ENCODE results near the gene MLKL.

Gene MLKL

GRCh38 chr16:74717367-74717766, 16.7 kb upstream of the MLKL start:
- Histone ChIP-seq H3K9ac (ENCODE audit: low read length) (no peak overlapping the region), H3K27ac (ENCODE audit: low read length) (no peak overlapping the region), H3K4me1 (ENCODE audit: low read length) (peaks cover 4% of the 10 kb centered on the region; the same call in 1 of the 2 replicates), H3K27me3 (ENCODE audit: low read depth, low read length) (no peaks in the 10 kb centered on the region), H3K4me3 (ENCODE audit: low read length) (no peak overlapping the region), H3K9me3 (ENCODE audit: insufficient read depth, low read length) (no peaks in the 10 kb centered on the region), H3K36me3 (replicated peaks; ENCODE audit: low read depth, low read length) (no peaks in the 10 kb centered on the region), H2AFZ (ENCODE audit: low read depth, low read length) (no peak overlapping the region), H3K4me2 (ENCODE audit: low read length) (no peak overlapping the region), H3K79me2 (ENCODE audit: low read length) (no peaks in the 10 kb centered on the region), H4K20me1 (ENCODE audit: insufficient read depth, low read length) (no peaks in the 10 kb centered on the region)
- TF ChIP-seq, protein P1, sequence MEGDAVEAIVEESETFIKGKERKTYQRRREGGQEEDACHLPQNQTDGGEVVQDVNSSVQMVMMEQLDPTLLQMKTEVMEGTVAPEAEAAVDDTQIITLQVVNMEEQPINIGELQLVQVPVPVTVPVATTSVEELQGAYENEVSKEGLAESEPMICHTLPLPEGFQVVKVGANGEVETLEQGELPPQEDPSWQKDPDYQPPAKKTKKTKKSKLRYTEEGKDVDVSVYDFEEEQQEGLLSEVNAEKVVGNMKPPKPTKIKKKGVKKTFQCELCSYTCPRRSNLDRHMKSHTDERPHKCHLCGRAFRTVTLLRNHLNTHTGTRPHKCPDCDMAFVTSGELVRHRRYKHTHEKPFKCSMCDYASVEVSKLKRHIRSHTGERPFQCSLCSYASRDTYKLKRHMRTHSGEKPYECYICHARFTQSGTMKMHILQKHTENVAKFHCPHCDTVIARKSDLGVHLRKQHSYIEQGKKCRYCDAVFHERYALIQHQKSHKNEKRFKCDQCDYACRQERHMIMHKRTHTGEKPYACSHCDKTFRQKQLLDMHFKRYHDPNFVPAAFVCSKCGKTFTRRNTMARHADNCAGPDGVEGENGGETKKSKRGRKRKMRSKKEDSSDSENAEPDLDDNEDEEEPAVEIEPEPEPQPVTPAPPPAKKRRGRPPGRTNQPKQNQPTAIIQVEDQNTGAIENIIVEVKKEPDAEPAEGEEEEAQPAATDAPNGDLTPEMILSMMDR (IDR thresholded peaks at IDR 0.05; ENCODE audit: low read depth, low read length), result no peak
- TF ChIP-seq EZH2phosphoT487 (IDR thresholded peaks at IDR 0.05; ENCODE audit: low read depth), result no peak

GRCh38 chr16:74716355-74716754, 15.7 kb upstream of the MLKL start:
- H3K36me3 ChIP-seq (replicated peaks; ENCODE audit: low read depth, low read length), result no peaks in the 10 kb centered on the region
- H3K9me3 ChIP-seq (ENCODE audit: insufficient read depth, low read length), result no peaks in the 10 kb centered on the region
- no peak overlapping the region for H3K27ac ChIP-seq (ENCODE audit: low read length)
- no peak overlapping the region for H3K9ac ChIP-seq (ENCODE audit: low read length)
- no peak overlapping the region for H3K4me2 ChIP-seq (ENCODE audit: low read length)
- no peak overlapping the region for H2AFZ ChIP-seq (ENCODE audit: low read depth, low read length)
- H3K4me3 ChIP-seq (ENCODE audit: low read length), result no peak overlapping the region
- H3K27me3 ChIP-seq (ENCODE audit: low read depth, low read length), result no peaks in the 10 kb centered on the region
- TF ChIP-seq EZH2phosphoT487 (IDR thresholded peaks at IDR 0.05; ENCODE audit: low read depth), result no peak
- TF ChIP-seq, protein P1 (IDR thresholded peaks at IDR 0.05; ENCODE audit: low read depth, low read length), result no peak
- H3K4me1 ChIP-seq (ENCODE audit: low read length), result peaks cover 4% of the 10 kb centered on the region; the same call in 1 of the 2 replicates
- H3K79me2 ChIP-seq (ENCODE audit: low read length), result no peaks in the 10 kb centered on the region
- no peaks in the 10 kb centered on the region for H4K20me1 ChIP-seq (ENCODE audit: insufficient read depth, low read length)

DNA sequence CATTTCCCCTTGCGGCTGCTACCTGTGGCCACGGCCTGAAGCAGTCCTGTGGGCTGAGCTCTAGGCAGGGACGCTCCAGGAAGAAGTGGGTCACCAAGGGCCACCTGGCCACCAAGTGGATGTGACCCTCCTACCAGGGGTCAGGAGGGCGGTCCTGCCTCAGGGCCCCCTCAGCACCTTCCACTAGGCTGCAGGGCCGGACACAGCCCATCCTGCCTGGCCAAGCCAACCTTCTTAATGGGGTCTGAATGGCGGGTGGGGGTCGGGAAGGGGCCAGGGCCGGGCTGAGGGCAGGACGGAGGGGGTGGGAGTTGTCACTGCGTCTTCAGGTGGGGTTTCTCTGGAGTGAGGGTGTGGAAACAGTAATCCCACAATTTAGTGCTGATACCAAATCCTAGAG, 13.2 kb upstream of the MLKL start:
- H3K9ac ChIP-seq (ENCODE audit: low read length), result no peak overlapping the region
- TF ChIP-seq, protein P1 (IDR thresholded peaks at IDR 0.05; ENCODE audit: low read depth, low read length), result no peak
- no peak for TF ChIP-seq EZH2phosphoT487 (IDR thresholded peaks at IDR 0.05; ENCODE audit: low read depth)
- no peaks in the 10 kb centered on the region for H3K9me3 ChIP-seq (ENCODE audit: insufficient read depth, low read length)
- H3K4me1 ChIP-seq (ENCODE audit: low read length), result no peaks in the 10 kb centered on the region
- H4K20me1 ChIP-seq (ENCODE audit: insufficient read depth, low read length), result no peaks in the 10 kb centered on the region
- no peak overlapping the region for H2AFZ ChIP-seq (ENCODE audit: low read depth, low read length)
- no peak overlapping the region for H3K4me3 ChIP-seq (ENCODE audit: low read length)
- no peak overlapping the region for H3K4me2 ChIP-seq (ENCODE audit: low read length)
- no peaks in the 10 kb centered on the region for H3K36me3 ChIP-seq (replicated peaks; ENCODE audit: low read depth, low read length)
- H3K27me3 ChIP-seq (ENCODE audit: low read depth, low read length), result no peaks in the 10 kb centered on the region
- H3K27ac ChIP-seq (ENCODE audit: low read length), result no peak overlapping the region
- no peaks in the 10 kb centered on the region for H3K79me2 ChIP-seq (ENCODE audit: low read length)

- Histone ChIP-seq H3K4me3 (ENCODE audit: low read length) (no peak overlapping the region), H3K36me3 (replicated peaks; ENCODE audit: low read depth, low read length) (no peaks in the 10 kb centered on the region), H3K27ac (ENCODE audit: low read length) (no peak overlapping the region), H2AFZ (ENCODE audit: low read depth, low read length) (no peak overlapping the region), H3K9ac (ENCODE audit: low read length) (no peak overlapping the region), H4K20me1 (ENCODE audit: insufficient read depth, low read length) (no peaks in the 10 kb centered on the region), H3K4me1 (ENCODE audit: low read length) (no peaks in the 10 kb centered on the region), H3K79me2 (ENCODE audit: low read length) (no peaks in the 10 kb centered on the region), H3K27me3 (ENCODE audit: low read depth, low read length) (peaks cover 4% of the 10 kb centered on the region; the same call in 1 of the 2 replicates), H3K9me3 (ENCODE audit: insufficient read depth, low read length) (no peaks in the 10 kb centered on the region), H3K4me2 (ENCODE audit: low read length) (no peak overlapping the region)
- TF ChIP-seq EZH2phosphoT487 (IDR thresholded peaks at IDR 0.05; ENCODE audit: low read depth), result no peak
- TF ChIP-seq, protein P1 (IDR thresholded peaks at IDR 0.05; ENCODE audit: low read depth, low read length), result no peak
Measured at GRCh38 chr16:74713325-74713724, 12.7 kb upstream of the MLKL start.

Data from OCI-LY3 (cell line).